GM12878 (cell line): Measurements from ENCODE around the gene METTL16. TPM values are rescaled to one million over a fixed set of nuclear protein-coding genes. Genes with fewer than 3 reads are reported as not detected.

Experiments used
- ATAC-seq: fragments of 200-7000 bp; cut with Tn5 transposase; 3 replicates; pipeline ENCODE4 v1.9.1; 2020; ENCODE audit warnings: mild to moderate bottlenecking, moderate library complexity
- BruUV-seq: library from RNA; stranded (reverse); fragments of 400-500 nt; replicated peaks from 2 replicates; lab custom pipeline; 2021; lab: Mats Ljungman, UMichigan
- CTCF ChIA-PET: fragments of 300-600 bp; sonication (Branson Sonifier 250); formaldehyde crosslinking; extraction: SDS; loops from one replicate; lab custom pipeline; 2021; ENCODE audit warnings: inconsistent platforms; lab: Yijun Ruan, JAX
- POLR2A ChIA-PET: fragments of 350-600 bp; formaldehyde crosslinking; extraction: SDS; loops from one replicate; lab custom pipeline; 2021; ENCODE audit warnings: inconsistent platforms; lab: Charles Lee
- RAD21 ChIA-PET: fragments of 300-600 bp; sonication (Branson Sonifier 250); formaldehyde crosslinking; loops from one replicate; lab custom pipeline; 2023; ENCODE audit warnings: antibody characterized with exemption; ENCODE audit not compliant: unreplicated experiment; lab: Charles Lee
- SMC1A ChIA-PET: fragments of 300-600 bp; sonication (Branson Sonifier 250); formaldehyde crosslinking; loops from one replicate; lab custom pipeline; 2023; ENCODE audit not compliant: unreplicated experiment, uncharacterized antibody; lab: Charles Lee
- DNase-seq: peaks from one replicate; pipeline ENCODE4 v3.0.0-alpha.2; 2011; ENCODE audit warnings: low read depth, low spot score
- FAIRE-seq: peaks from 3 replicates; lab custom pipeline; 2011; peaks lifted over from hg19 to GRCh38; lab: Jason Lieb, UNC
- H2AFZ ChIP-seq: 2 replicates; pipeline ENCODE4 v1.6.0; 2011; ENCODE audit warnings: low read depth, low read length, control low read depth; ENCODE audit not compliant: control insufficient read depth
- H3K27ac ChIP-seq: 2 replicates; pipeline ENCODE4 v1.5.1; 2011; ENCODE audit warnings: control low read depth; ENCODE audit not compliant: control insufficient read depth, insufficient read depth
- H3K27me3 ChIP-seq, 2 experiments: replicated peaks in 1 of 2; 2 replicates each; pipeline versions ENCODE4 v1.6.0 to v1.6.1; 2011; ENCODE audit warnings: low read length in 1 of 2; ENCODE audit not compliant: control insufficient read depth in 2 of 2, insufficient read depth in 2 of 2
- H3K36me3 ChIP-seq, 2 experiments: 2 replicates each; pipeline ENCODE4 v1.5.1; 2011; ENCODE audit warnings: low read length in 1 of 2; ENCODE audit not compliant: control insufficient read depth in 2 of 2, insufficient read depth in 2 of 2
- H3K4me1 ChIP-seq: 2 replicates; pipeline ENCODE4 v1.6.1; 2011; ENCODE audit warnings: mild to moderate bottlenecking, low read length, moderate library complexity, mixed read lengths; ENCODE audit not compliant: control insufficient read depth, insufficient read depth
- H3K4me2 ChIP-seq: 2 replicates; pipeline ENCODE4 v1.6.0; 2011; ENCODE audit warnings: control low read depth; ENCODE audit not compliant: control insufficient read depth, insufficient read depth
- H3K4me3 ChIP-seq: fragments of 200-600 bp; sonication (generic); 2 replicates; pipeline ENCODE4 v1.5.1; 2016
- H3K79me2 ChIP-seq: 2 replicates; pipeline ENCODE4 v1.6.0; 2011; ENCODE audit warnings: low read length; ENCODE audit not compliant: control insufficient read depth, insufficient read depth
- H3K9ac ChIP-seq: 2 replicates; pipeline ENCODE4 v1.8.0; 2011; ENCODE audit warnings: low read length, control low read depth, mixed read lengths; ENCODE audit not compliant: control insufficient read depth, insufficient read depth
- H3K9me3 ChIP-seq: replicated peaks from 3 replicates; pipeline ENCODE4 v1.5.1; 2011; ENCODE audit warnings: mild to moderate bottlenecking, low read length; ENCODE audit not compliant: control insufficient read depth, insufficient read depth
- H4K20me1 ChIP-seq: 2 replicates; pipeline ENCODE4 v1.6.0; 2011; ENCODE audit not compliant: control insufficient read depth, insufficient read depth
- BHLHE40 ChIP-seq, 2 experiments: fragments of 450-650 bp in 1 of 2; IDR thresholded peaks; 2 replicates each; pipeline ENCODE4 v1.6.1; 2011 to 2017; ENCODE audit warnings: low read depth in 2 of 2, borderline replicate concordance in 1 of 2, improper control_type of control experiment in 1 of 2, low read length in 1 of 2, mild to moderate bottlenecking in 1 of 2
- CTCF ChIP-seq, 3 experiments: IDR thresholded peaks in 2 of 3; conservative IDR thresholded peaks in 1 of 3; 2 replicates each; pipeline ENCODE4 v1.5.1; 2011; ENCODE audit warnings: low read depth in 3 of 3, low read length in 3 of 3, mild to moderate bottlenecking in 3 of 3, control low read depth in 2 of 3, moderate library complexity in 2 of 3, inconsistent platforms in 1 of 3, mixed read lengths in 1 of 3; ENCODE audit not compliant: control insufficient read depth in 2 of 3, insufficient read depth in 1 of 3; ENCODE audit errors: extremely low read depth in 1 of 3
- KLF5 ChIP-seq: fragments of 450-650 bp; IDR thresholded peaks from 2 replicates; pipeline ENCODE4 v1.6.1; 2014; ENCODE audit warnings: mild to moderate bottlenecking; ENCODE audit not compliant: partially characterized antibody
- PAX5 ChIP-seq: IDR thresholded peaks from 2 replicates; pipeline ENCODE4 v1.6.1; 2011; ENCODE audit warnings: low read depth, low read length, borderline replicate concordance
- SMAD5 ChIP-seq: IDR thresholded peaks from 2 replicates; pipeline ENCODE4 v1.6.1; 2016; ENCODE audit warnings: antibody characterized with exemption, low read depth
- TCF12 ChIP-seq: IDR thresholded peaks from 2 replicates; pipeline ENCODE4 v1.6.1; 2011; ENCODE audit warnings: low read depth, mild to moderate bottlenecking, low read length
- YBX1 ChIP-seq: fragments of 450-650 bp; IDR thresholded peaks from 2 replicates; pipeline ENCODE4 v1.6.1; 2016; ENCODE audit warnings: antibody characterized with exemption
- WGBS: methylation state at CpG from one replicate; pipeline ENCODE4 v1.1.6; 2016; ENCODE audit warnings: low lambda C conversion rate; ENCODE audit not compliant: insufficient replicate concordance, insufficient coverage; ENCODE audit errors: missing lambda C conversion rate; 5-methylcytosine and 5-hydroxymethylcytosine counted together
- in situ Hi-C: fragments of 300-500 bp; cut with MboI; formaldehyde crosslinking; loops from 9 replicates; pipeline ENCODE4 v1.14.3; 2018; ENCODE audit warnings: mixed read lengths
- intact Hi-C: fragments of 100-400 bp; cut with micrococcal nuclease; formaldehyde crosslinking; loops from one replicate; pipeline ENCODE4 v1.14.2; 2022; ENCODE audit not compliant: unreplicated experiment
- polyA plus RNA-seq, 11 experiments: library from polyadenylated mRNA; depleted of rRNA in 4 of 11; unstranded in 6 of 11; stranded (reverse) in 5 of 11; fragments of >200 nt; fragmentation: Nextera tagmentation in 4 of 11; fragmentation: Illumina TruSeq in 1 of 11; extraction: Ambion mirVana in 4 of 11; extraction: Trizol in 1 of 11; gene quantifications; 1 replicate in 1 of 11; 2 replicates in 10 of 11; pipeline versions ENCODE4 v1.2.1 to v1.2.3, GENCODE V29; 2011 to 2016; ENCODE audit warnings: inconsistent platforms in 2 of 11, missing spikeins in 2 of 11, low read depth in 1 of 11
- total RNA-seq, 4 experiments: library from RNA; depleted of rRNA in 3 of 4; stranded (reverse); fragments of >200 nt in 3 of 4; fragmentation: Illumina TruSeq in 1 of 4; extraction: Trizol in 1 of 4; gene quantifications; 2 replicates each; pipeline versions ENCODE4 v1.2.1 to v1.2.3, GENCODE V29; 2013 to 2021

Gene METTL16
- total and polyA plus RNA-seq, 10 of the 15 experiments (the other 5 are each of a cell fraction or from before 2014, with no cell fraction given) = 15.6 to 34.3 (median 23.7) TPM

- Histone ChIP-seq H3K9me3 (no peaks in the 10 kb centered on the region), H3K4me1 (no peaks in the 10 kb centered on the region), H2AFZ (no peak overlapping the region), H3K4me3 (no peak overlapping the region), H3K36me3 (peaks cover 11 to 18% of the 10 kb centered on the region in 2 experiments; a peak in 3 of 4 replicates), H3K79me2 (no peaks in the 10 kb centered on the region), H3K4me2 (no peak overlapping the region), H3K9ac (no peak overlapping the region), H3K27me3 (no peaks in the 10 kb centered on the region), H3K27ac (no peak overlapping the region), H4K20me1 (no peaks in the 10 kb centered on the region)
- ChIA-PET CTCF (interaction anchor here (3.6 to 4.2 kb wide), 2 partner anchors 17 to 52 kb away, joined by 17 to 23 read pairs; no protein-coding TSS in a partner anchor), SMC1A (no interaction called here), POLR2A (interaction anchor here (0.6 to 0.7 kb wide), 2 partner anchors 126 to 703 kb away, joined by 3 read pairs; no protein-coding TSS in a partner anchor), RAD21 (no interaction called here)
- FAIRE-seq (no peak), ATAC-seq (no peak), DNase-seq (no peak)
- no peak for TF ChIP-seq PAX5
- TF ChIP-seq BHLHE40 (IDR thresholded peaks at IDR 0.05; ENCODE audit: borderline replicate concordance in 1 of 2, low read depth in 2 of 2, low read length in 1 of 2) = no peak
- TF ChIP-seq SMAD5 = no peak
- no peak for TF ChIP-seq TCF12
- TF ChIP-seq YBX1 = no peak
- no peak for TF ChIP-seq KLF5
- no peak for TF ChIP-seq CTCF (IDR thresholded peaks at IDR 0.05 in 2 of 3, conservative IDR thresholded peaks at IDR 0.05 in 1 of 3; ENCODE audit: control insufficient read depth in 2 of 3, extremely low read depth in 1 of 3, insufficient read depth in 1 of 3, low read depth in 3 of 3, low read length in 3 of 3)
- no TSS peak for BruUV-seq
- 96% methylated on average over 11 of the region's 11 CpGs for WGBS
- in situ Hi-C loops = no loop called here
- intact Hi-C loops = no loop called here
Observed at GRCh38 chr17:2433696-2434095, 78.0 kb downstream of the METTL16 start.
